ENCODE measurements around the gene TMEM51. TPM values are rescaled to one million over a fixed set of nuclear protein-coding genes. Genes with fewer than 3 reads are reported as not detected.

TMEM51 gene
- total and polyA plus RNA-seq, 2 donors (not counting 1 experiment from before 2014, with no cell fraction given): 0.06 to 0.30 TPM

GRCh38 chr1:15186073-15186845, 32.7 kb downstream of the TMEM51 start:
- H3K9me3 ChIP-seq (ENCODE audit: control extremely low read depth in 1 of 3, control insufficient read depth in 2 of 3, insufficient read depth in 1 of 3, low read length in 2 of 3): no peaks in the 10 kb centered on the region
- H2AFZ ChIP-seq (ENCODE audit: insufficient read depth, low read depth, low read length, poor library complexity, severe bottlenecking): no peak overlapping the region
- H4K20me1 ChIP-seq (ENCODE audit: control insufficient read depth, insufficient read depth, low read length, poor library complexity, severe bottlenecking): no peaks in the 10 kb centered on the region
- intact Hi-C loops (cut with micrococcal nuclease): no loop called here
- ChIA-PET POLR2A (no interaction called here), CTCF (no interaction called here)
- DNase-seq (no peak), ATAC-seq (ENCODE audit: low read depth) (no peak)
- no peaks in the 10 kb centered on the region for H3K9me3 Mint-ChIP-seq (ENCODE audit: insufficient read depth)
- H3K9ac ChIP-seq (ENCODE audit: low read length): no peak overlapping the region
- no peaks in the 10 kb centered on the region for H3K79me2 ChIP-seq (ENCODE audit: control insufficient read depth, insufficient read depth, low read length)
- TF ChIP-seq CTCF (IDR thresholded peaks at IDR 0.05): no peak
- TF ChIP-seq EZH2 (IDR thresholded peaks at IDR 0.05; ENCODE audit: borderline replicate concordance, insufficient read depth, low read depth, low read length, poor library complexity, severe bottlenecking): no peak
- no peak overlapping the region for H3K27ac Mint-ChIP-seq
- WGBS (ENCODE audit: insufficient coverage): 60% methylated on average over 3 of the region's 6 CpGs
- no peaks in the 10 kb centered on the region for H3K27me3 ChIP-seq (replicated peaks in 1 of 4; ENCODE audit: control extremely low read depth in 1 of 4, control insufficient read depth in 3 of 4, insufficient read depth in 4 of 4, low read length in 3 of 4)
- H3K27ac ChIP-seq (ENCODE audit: low read length in 2 of 2): no peak overlapping the region
- H3K4me3 ChIP-seq (ENCODE audit: control extremely low read depth in 1 of 5, extremely low read depth in 1 of 5, insufficient read depth in 1 of 5, low read depth in 2 of 5, low read length in 4 of 5): no peak overlapping the region
- H3K4me2 ChIP-seq (replicated peaks; ENCODE audit: low read depth, low read length, poor library complexity, severe bottlenecking): no peak overlapping the region
- H3K36me3 ChIP-seq (replicated peaks in 1 of 2; ENCODE audit: control extremely low read depth in 1 of 2, control insufficient read depth in 1 of 2, extremely low read depth in 1 of 2, insufficient read depth in 2 of 2, low read length in 1 of 2): no peaks in the 10 kb centered on the region
- H3K4me1 ChIP-seq (ENCODE audit: control insufficient read depth in 2 of 2, insufficient read depth in 2 of 2, low read length in 2 of 2): no peaks in the 10 kb centered on the region
- H3K27me3 Mint-ChIP-seq: peaks cover 28% of the 10 kb centered on the region
- no peaks in the 10 kb centered on the region for H3K4me1 Mint-ChIP-seq
- H3K4me3 Mint-ChIP-seq: no peak overlapping the region

- H3K4me2 ChIP-seq (replicated peaks; ENCODE audit: low read depth, low read length, poor library complexity, severe bottlenecking): no peak overlapping the region
- no peak for DNase-seq
- no peaks in the 10 kb centered on the region for H3K27me3 ChIP-seq (replicated peaks in 1 of 4; ENCODE audit: control extremely low read depth in 1 of 4, control insufficient read depth in 3 of 4, insufficient read depth in 4 of 4, low read length in 3 of 4)
- Mint-ChIP-seq H3K4me1 (no peaks in the 10 kb centered on the region), H3K27ac (no peak overlapping the region), H3K9me3 (ENCODE audit: insufficient read depth) (no peaks in the 10 kb centered on the region), H3K27me3 (peaks cover 31% of the 10 kb centered on the region), H3K4me3 (no peak overlapping the region)
- intact Hi-C loops (cut with micrococcal nuclease): no loop called here
- no peaks in the 10 kb centered on the region for H3K36me3 ChIP-seq (replicated peaks in 1 of 2; ENCODE audit: control extremely low read depth in 1 of 2, control insufficient read depth in 1 of 2, extremely low read depth in 1 of 2, insufficient read depth in 2 of 2, low read length in 1 of 2)
- H3K27ac ChIP-seq (ENCODE audit: low read length in 2 of 2): no peak overlapping the region
- no peaks in the 10 kb centered on the region for H3K79me2 ChIP-seq (ENCODE audit: control insufficient read depth, insufficient read depth, low read length)
- H3K4me3 ChIP-seq (ENCODE audit: control extremely low read depth in 1 of 5, extremely low read depth in 1 of 5, insufficient read depth in 1 of 5, low read depth in 2 of 5, low read length in 4 of 5): no peak overlapping the region
- ChIA-PET POLR2A (no interaction called here), CTCF (no interaction called here)
- WGBS (ENCODE audit: insufficient coverage): 50% methylated on average over 4 of the region's 6 CpGs
- no peaks in the 10 kb centered on the region for H3K9me3 ChIP-seq (ENCODE audit: control extremely low read depth in 1 of 3, control insufficient read depth in 2 of 3, insufficient read depth in 1 of 3, low read length in 2 of 3)
- ATAC-seq (ENCODE audit: low read depth): no peak
- no peak overlapping the region for H2AFZ ChIP-seq (ENCODE audit: insufficient read depth, low read depth, low read length, poor library complexity, severe bottlenecking)
- TF ChIP-seq CTCF (IDR thresholded peaks at IDR 0.05) (no peak), EZH2 (IDR thresholded peaks at IDR 0.05; ENCODE audit: borderline replicate concordance, insufficient read depth, low read depth, low read length, poor library complexity, severe bottlenecking) (no peak)
- H3K4me1 ChIP-seq (ENCODE audit: control insufficient read depth in 2 of 2, insufficient read depth in 2 of 2, low read length in 2 of 2): no peaks in the 10 kb centered on the region
- no peaks in the 10 kb centered on the region for H4K20me1 ChIP-seq (ENCODE audit: control insufficient read depth, insufficient read depth, low read length, poor library complexity, severe bottlenecking)
- H3K9ac ChIP-seq (ENCODE audit: low read length): no peak overlapping the region
These were observed 33.3 kb downstream of the TMEM51 start for GRCh38 chr1:15186846-15187151.
